Measurements from ENCODE around the gene PARM1. TPM values are rescaled to one million over a fixed set of nuclear protein-coding genes. Genes with fewer than 3 reads are reported as not detected.

PARM1 gene
- total RNA-seq, 1 donor from 2014 or later = 22.4 TPM

GRCh38 chr4:74970577-74970976 lies 37.7 kb downstream of the PARM1 start:
- H3K4me3 Mint-ChIP-seq = no peak overlapping the region
- H3K27me3 Mint-ChIP-seq = no peaks in the 10 kb centered on the region
- TF ChIP-seq CTCF (conservative IDR thresholded peaks at IDR 0.05) = no peak
- H3K4me1 Mint-ChIP-seq (ENCODE audit: unreplicated experiment) = peaks cover 10% of the 10 kb centered on the region
- H3K27ac Mint-ChIP-seq = no peak overlapping the region
- no peaks in the 10 kb centered on the region for H3K9me3 Mint-ChIP-seq
- H3K36me3 Mint-ChIP-seq = no peaks in the 10 kb centered on the region
- no peak for DNase-seq (ENCODE audit: extremely low spot score, unreplicated experiment)

GRCh38 chr4:74971862-74972261 lies 38.9 kb downstream of the PARM1 start:
- H3K36me3 Mint-ChIP-seq = no peaks in the 10 kb centered on the region
- H3K9me3 Mint-ChIP-seq = no peaks in the 10 kb centered on the region
- no peak overlapping the region for H3K4me3 Mint-ChIP-seq
- no peak for TF ChIP-seq CTCF (conservative IDR thresholded peaks at IDR 0.05)
- no peak overlapping the region for H3K27ac Mint-ChIP-seq
- H3K27me3 Mint-ChIP-seq = no peaks in the 10 kb centered on the region
- DNase-seq (ENCODE audit: extremely low spot score, unreplicated experiment) = no peak
- H3K4me1 Mint-ChIP-seq (ENCODE audit: unreplicated experiment) = peaks cover 6% of the 10 kb centered on the region

GRCh38 chr4:74975082-74975481 lies 42.2 kb downstream of the PARM1 start:
- Mint-ChIP-seq H3K27me3 (no peaks in the 10 kb centered on the region), H3K4me1 (ENCODE audit: unreplicated experiment) (peaks cover 1% of the 10 kb centered on the region), H3K9me3 (peaks cover 5% of the 10 kb centered on the region), H3K27ac (no peak overlapping the region), H3K36me3 (no peaks in the 10 kb centered on the region), H3K4me3 (no peak overlapping the region)
- DNase-seq (ENCODE audit: extremely low spot score, unreplicated experiment) = no peak
- TF ChIP-seq CTCF (conservative IDR thresholded peaks at IDR 0.05) = no peak

- no peak overlapping the region for H3K27ac Mint-ChIP-seq
- no peak for DNase-seq (ENCODE audit: extremely low spot score, unreplicated experiment)
- H3K9me3 Mint-ChIP-seq = peaks cover 5% of the 10 kb centered on the region
- no peaks in the 10 kb centered on the region for H3K36me3 Mint-ChIP-seq
- TF ChIP-seq CTCF (conservative IDR thresholded peaks at IDR 0.05) = no peak
- no peak overlapping the region for H3K4me3 Mint-ChIP-seq
- H3K27me3 Mint-ChIP-seq = no peaks in the 10 kb centered on the region
- no peaks in the 10 kb centered on the region for H3K4me1 Mint-ChIP-seq (ENCODE audit: unreplicated experiment)
Measured at GRCh38 chr4:74975848-74976824, 43.2 kb downstream of the PARM1 start.

GRCh38 chr4:74982546-74983252 lies 49.8 kb downstream of the PARM1 start:
- no peaks in the 10 kb centered on the region for H3K27me3 Mint-ChIP-seq
- no peaks in the 10 kb centered on the region for H3K4me1 Mint-ChIP-seq (ENCODE audit: unreplicated experiment)
- no peak overlapping the region for H3K27ac Mint-ChIP-seq
- H3K36me3 Mint-ChIP-seq = no peaks in the 10 kb centered on the region
- peaks cover 5% of the 10 kb centered on the region for H3K9me3 Mint-ChIP-seq
- no peak for DNase-seq (ENCODE audit: extremely low spot score, unreplicated experiment)
- H3K4me3 Mint-ChIP-seq = no peak overlapping the region
- no peak for TF ChIP-seq CTCF (conservative IDR thresholded peaks at IDR 0.05)
